Prostate gland (tissue), 2 donors: ENCODE data around the gene ACIN1.

Experiments
- CTCF ChIP-seq, 4 experiments: fragments of 200-600 bp in 2 of 4; fragments of 450-650 bp in 2 of 4; sonication (generic) in 2 of 4; IDR thresholded peaks; 1 replicate in 3 of 4; 2 replicates in 1 of 4; pipeline ENCODE4 v1.5.1; 2016 to 2019; ENCODE audit warnings: antibody characterized with exemption in 4 of 4, mild to moderate bottlenecking in 2 of 4, moderate library complexity in 2 of 4
- POLR2A ChIP-seq: fragments of 450-650 bp; IDR thresholded peaks from one replicate; pipeline ENCODE4 v1.6.1; 2016; ENCODE audit warnings: antibody characterized with exemption, mild to moderate bottlenecking
- POLR2AphosphoS5 ChIP-seq: sonication (generic); formaldehyde crosslinking; IDR thresholded peaks from one replicate; pipeline ENCODE4 v1.6.1; 2017; ENCODE audit warnings: antibody characterized with exemption

- TF ChIP-seq CTCF (IDR thresholded peaks at IDR 0.05) (no peak), POLR2A (no peak), POLR2AphosphoS5 (no peak)
Measured at GRCh38 chr14:23077962-23078361, 17.0 kb downstream of the ACIN1 start.
